Fibroblast of lung (primary cell): ENCODE measurements around the gene ANO1. TPM values are rescaled to one million over a fixed set of nuclear protein-coding genes. Genes with fewer than 3 reads are reported as not detected.

ENCODE experiments used
- DNase-seq, 2 donors: peaks; one replicate each; pipeline versions ENCODE4 v3.0.0 to v3.0.0-alpha.2; 2010; ENCODE audit warnings: low read depth in 2 of 2
- H2AFZ ChIP-seq: 2 replicates; pipeline ENCODE4 v1.5.1; 2012; ENCODE audit warnings: low read length, control low read depth, inconsistent platforms
- H3K27ac ChIP-seq: 2 replicates; pipeline ENCODE4 v1.5.1; 2011; ENCODE audit warnings: low read length, control low read depth; ENCODE audit not compliant: insufficient read depth
- H3K27me3 ChIP-seq: 2 replicates; pipeline ENCODE4 v1.5.1; 2011; ENCODE audit warnings: mild to moderate bottlenecking, low read length; ENCODE audit not compliant: control insufficient read depth, insufficient read depth
- H3K36me3 ChIP-seq: 2 replicates; pipeline ENCODE4 v1.5.1; 2011; ENCODE audit warnings: low read length; ENCODE audit not compliant: control insufficient read depth, insufficient read depth
- H3K4me1 ChIP-seq: 2 replicates; pipeline ENCODE4 v1.5.1; 2011; ENCODE audit warnings: low read length; ENCODE audit not compliant: control insufficient read depth, insufficient read depth; ENCODE audit errors: extremely low read depth
- H3K4me2 ChIP-seq: 2 replicates; pipeline ENCODE4 v1.5.1; 2011; ENCODE audit warnings: low read length, control low read depth; ENCODE audit not compliant: insufficient read depth; ENCODE audit errors: extremely low read depth
- H3K4me3 ChIP-seq, 4 experiments: fragments of 200-600 bp in 1 of 4; sonication (generic) in 1 of 4; replicated peaks in 1 of 4; 2 replicates each; pipeline ENCODE4 v1.5.1; 2011 to 2016; ENCODE audit warnings: low read length in 4 of 4, low read depth in 3 of 4, mild to moderate bottlenecking in 3 of 4, control low read depth in 2 of 4, inconsistent platforms in 1 of 4, mixed read lengths in 1 of 4; ENCODE audit not compliant: insufficient read depth in 1 of 4; ENCODE audit errors: control extremely low read depth in 1 of 4
- H3K79me2 ChIP-seq: 2 replicates; pipeline ENCODE4 v1.5.1; 2012; ENCODE audit warnings: mild to moderate bottlenecking, low read length, inconsistent platforms; ENCODE audit not compliant: control insufficient read depth, insufficient read depth
- H3K9ac ChIP-seq: 2 replicates; pipeline ENCODE4 v1.5.1; 2011; ENCODE audit warnings: mild to moderate bottlenecking, low read length, control low read depth; ENCODE audit not compliant: insufficient read depth
- H3K9me3 ChIP-seq: 2 replicates; pipeline ENCODE4 v1.5.1; 2012; ENCODE audit warnings: low read depth, low read length; ENCODE audit not compliant: control insufficient read depth, insufficient read depth
- H4K20me1 ChIP-seq: 2 replicates; pipeline ENCODE4 v1.5.1; 2011; ENCODE audit warnings: low read length; ENCODE audit not compliant: control insufficient read depth, insufficient read depth; ENCODE audit errors: extremely low read depth
- CTCF ChIP-seq, 2 donors: IDR thresholded peaks in 1 of 2; conservative IDR thresholded peaks in 1 of 2; 1 replicate in 1 of 2; 2 replicates in 1 of 2; pipeline ENCODE4 v1.5.1; 2011 to 2012; ENCODE audit warnings: low read length in 2 of 2, control low read depth in 1 of 2, inconsistent platforms in 1 of 2, low read depth in 1 of 2, mild to moderate bottlenecking in 1 of 2
- EZH2 ChIP-seq: IDR thresholded peaks from 2 replicates; pipeline ENCODE4 v1.5.1; 2012; ENCODE audit warnings: low read length, control low read depth, mild to moderate bottlenecking; ENCODE audit errors: missing control alignments
- polyA plus RNA-seq, 2 donors: library from polyadenylated mRNA; depleted of rRNA in 1 of 2; stranded (reverse) in 1 of 2; unstranded in 1 of 2; fragments of >200 nt; gene quantifications; 2 replicates each; pipeline ENCODE4 v1.2.1, GENCODE V29; 2011 to 2012; ENCODE audit warnings: missing spikeins in 1 of 2
- total RNA-seq: library from RNA; depleted of rRNA; stranded (reverse); fragments of >200 nt; gene quantifications from 2 replicates; pipeline ENCODE4 v1.2.1, GENCODE V29; 2014

ANO1 gene
- total and polyA plus RNA-seq, 2 donors (not counting 1 experiment from before 2014, with no cell fraction given), result 0.99 to 4.1 TPM

- Histone ChIP-seq H3K27ac (no peak overlapping the region), H3K79me2 (no peaks in the 10 kb centered on the region), H3K4me2 (no peak overlapping the region), H3K4me1 (peaks cover 2% of the 10 kb centered on the region), H3K9ac (no peak overlapping the region), H4K20me1 (no peaks in the 10 kb centered on the region), H3K36me3 (no peaks in the 10 kb centered on the region), H3K4me3 (no peak overlapping the region), H2AFZ (no peak overlapping the region), H3K9me3 (no peaks in the 10 kb centered on the region), H3K27me3 (no peaks in the 10 kb centered on the region)
- TF ChIP-seq CTCF (conservative IDR thresholded peaks at IDR 0.05 in 1 of 2, IDR thresholded peaks at IDR 0.05 in 1 of 2; ENCODE audit: low read depth in 1 of 2, low read length in 2 of 2) (no peak), EZH2 (no peak)
- no peak for DNase-seq
Observed at GRCh38 chr11:70115778-70116177, 37.7 kb downstream of the ANO1 start.

- TF ChIP-seq EZH2, result no peak
- no peak for TF ChIP-seq CTCF (conservative IDR thresholded peaks at IDR 0.05 in 1 of 2, IDR thresholded peaks at IDR 0.05 in 1 of 2; ENCODE audit: low read depth in 1 of 2, low read length in 2 of 2)
- Histone ChIP-seq H3K4me1 (peaks cover under 1% of the 10 kb centered on the region), H3K9me3 (no peaks in the 10 kb centered on the region), H3K4me2 (no peak overlapping the region), H3K27ac (no peak overlapping the region), H2AFZ (no peak overlapping the region), H3K4me3 (no peak overlapping the region), H3K27me3 (no peaks in the 10 kb centered on the region), H4K20me1 (no peaks in the 10 kb centered on the region), H3K36me3 (no peaks in the 10 kb centered on the region), H3K9ac (no peak overlapping the region), H3K79me2 (no peaks in the 10 kb centered on the region)
- no peak for DNase-seq
Observed at GRCh38 chr11:70116386-70117065, 38.4 kb downstream of the ANO1 start.

- Histone ChIP-seq H3K79me2 (no peaks in the 10 kb centered on the region), H3K27me3 (no peaks in the 10 kb centered on the region), H3K9me3 (no peaks in the 10 kb centered on the region), H3K4me3 (no peak overlapping the region), H3K27ac (no peak overlapping the region), H4K20me1 (no peaks in the 10 kb centered on the region), H2AFZ (no peak overlapping the region), H3K4me2 (no peak overlapping the region), H3K36me3 (no peaks in the 10 kb centered on the region), H3K9ac (no peak overlapping the region), H3K4me1 (no peaks in the 10 kb centered on the region)
- no peak for DNase-seq
- TF ChIP-seq EZH2, result no peak
- no peak for TF ChIP-seq CTCF (conservative IDR thresholded peaks at IDR 0.05 in 1 of 2, IDR thresholded peaks at IDR 0.05 in 1 of 2; ENCODE audit: low read depth in 1 of 2, low read length in 2 of 2)
Observed at GRCh38 chr11:70117567-70118145, 39.5 kb downstream of the ANO1 start.
